ENCODE data around the gene COL3A1. TPM values are rescaled to one million over a fixed set of nuclear protein-coding genes. Genes with fewer than 3 reads are reported as not detected.

The COL3A1 gene
- total RNA-seq, 2 donors from 2014 or later: not detected

DNA sequence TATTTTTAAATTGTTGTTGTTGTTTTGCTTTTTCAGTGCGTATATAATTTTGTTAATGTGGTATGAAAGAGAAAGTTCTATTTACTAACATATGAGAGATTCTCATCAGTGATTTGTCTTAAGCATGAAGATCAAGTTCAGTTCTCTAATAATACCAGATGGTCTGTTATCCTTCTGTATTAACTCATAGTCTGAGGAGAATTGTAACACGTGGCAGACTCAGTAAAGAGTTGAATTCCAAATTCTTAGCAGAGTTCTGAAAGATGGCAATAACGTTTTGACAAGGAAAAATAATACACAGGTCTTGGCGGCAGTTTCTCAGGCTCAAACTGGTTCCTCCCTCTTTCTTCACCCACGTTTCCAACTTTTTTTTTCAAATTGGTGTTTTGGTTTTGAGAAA is 17.2 kb upstream of the COL3A1 start:
- TF ChIP-seq CTCF (conservative IDR thresholded peaks at IDR 0.05): no peak
- H3K27ac Mint-ChIP-seq: no peak overlapping the region
- no peak for DNase-seq
- no peak overlapping the region for H3K4me3 ChIP-seq (ENCODE audit: low read length)
- 73 to 76% methylated on average over 4 to 5 of the region's 5 CpGs for WGBS, 2 experiments (ENCODE audit: insufficient coverage in 1 of 2, insufficient read length in 1 of 2)
- no peak overlapping the region for H3K9ac ChIP-seq (ENCODE audit: extremely low read depth, low read length, poor library complexity, severe bottlenecking)
- H3K27me3 Mint-ChIP-seq (ENCODE audit: insufficient read depth): peaks cover 2% of the 10 kb centered on the region
- H3K36me3 ChIP-seq (ENCODE audit: control insufficient read depth, insufficient read depth, low read length): no peaks in the 10 kb centered on the region
- H3K4me1 ChIP-seq (ENCODE audit: control insufficient read depth, insufficient read depth, low read length): no peaks in the 10 kb centered on the region
- no peaks in the 10 kb centered on the region for H3K9me3 ChIP-seq (ENCODE audit: control insufficient read depth, low read length)
- H3K4me1 Mint-ChIP-seq: no peaks in the 10 kb centered on the region
- H3K4me3 Mint-ChIP-seq: no peak overlapping the region
- H3K36me3 Mint-ChIP-seq (ENCODE audit: low read depth): no peaks in the 10 kb centered on the region
- H3K9me3 Mint-ChIP-seq: no peaks in the 10 kb centered on the region
- no peaks in the 10 kb centered on the region for H3K27me3 ChIP-seq (ENCODE audit: control insufficient read depth, insufficient read depth, low read length, poor library complexity, severe bottlenecking)
- H3K27ac ChIP-seq (ENCODE audit: low read depth, low read length): no peak overlapping the region

DNA sequence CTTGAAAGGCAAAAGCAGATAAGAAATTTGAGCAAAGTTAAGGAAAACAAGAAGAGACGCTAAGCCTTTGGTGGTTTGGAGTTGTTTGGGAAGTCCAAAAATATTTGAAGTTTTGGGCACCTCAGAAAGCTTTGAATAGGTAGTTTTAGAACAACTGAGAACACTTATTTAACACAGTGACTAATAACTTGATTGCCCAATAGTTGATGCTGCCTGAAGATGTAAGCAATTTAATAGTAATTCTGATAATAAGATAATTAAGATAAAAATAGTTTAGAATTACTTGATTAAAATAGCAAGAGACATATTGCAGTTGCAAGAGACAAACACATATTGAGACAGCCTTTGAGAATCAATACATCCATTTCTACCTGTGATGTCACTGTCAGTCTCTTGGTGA is 16.5 kb upstream of the COL3A1 start:
- Histone ChIP-seq H3K27ac (ENCODE audit: low read depth, low read length) (no peak overlapping the region), H3K4me3 (ENCODE audit: low read length) (no peak overlapping the region), H3K27me3 (ENCODE audit: control insufficient read depth, insufficient read depth, low read length, poor library complexity, severe bottlenecking) (no peaks in the 10 kb centered on the region), H3K9me3 (ENCODE audit: control insufficient read depth, low read length) (no peaks in the 10 kb centered on the region), H3K4me1 (ENCODE audit: control insufficient read depth, insufficient read depth, low read length) (no peaks in the 10 kb centered on the region), H3K36me3 (ENCODE audit: control insufficient read depth, insufficient read depth, low read length) (no peaks in the 10 kb centered on the region), H3K9ac (ENCODE audit: extremely low read depth, low read length, poor library complexity, severe bottlenecking) (no peak overlapping the region)
- Mint-ChIP-seq H3K4me1 (no peaks in the 10 kb centered on the region), H3K9me3 (no peaks in the 10 kb centered on the region), H3K27ac (no peak overlapping the region), H3K4me3 (no peak overlapping the region), H3K36me3 (ENCODE audit: low read depth) (no peaks in the 10 kb centered on the region), H3K27me3 (ENCODE audit: insufficient read depth) (peaks cover 2% of the 10 kb centered on the region)
- 96% methylated on average over 1 of the region's 1 CpG; no CpG with 5 or more reads in 1 of the 2 experiments for WGBS, 2 experiments (ENCODE audit: insufficient coverage in 1 of 2, insufficient read length in 1 of 2)
- TF ChIP-seq CTCF (conservative IDR thresholded peaks at IDR 0.05): no peak
- no peak for DNase-seq

- Histone ChIP-seq H3K36me3 (ENCODE audit: control insufficient read depth, insufficient read depth, low read length) (no peaks in the 10 kb centered on the region), H3K9me3 (ENCODE audit: control insufficient read depth, low read length) (no peaks in the 10 kb centered on the region), H3K9ac (ENCODE audit: extremely low read depth, low read length, poor library complexity, severe bottlenecking) (no peak overlapping the region), H3K27ac (ENCODE audit: low read depth, low read length) (no peak overlapping the region), H3K27me3 (ENCODE audit: control insufficient read depth, insufficient read depth, low read length, poor library complexity, severe bottlenecking) (no peaks in the 10 kb centered on the region), H3K4me1 (ENCODE audit: control insufficient read depth, insufficient read depth, low read length) (no peaks in the 10 kb centered on the region), H3K4me3 (ENCODE audit: low read length) (no peak overlapping the region)
- WGBS, 2 experiments (ENCODE audit: insufficient coverage in 1 of 2, insufficient read length in 1 of 2): 82 to 84% methylated on average over 2 of the region's 3 CpGs
- DNase-seq: no peak
- Mint-ChIP-seq H3K27me3 (ENCODE audit: insufficient read depth) (no peaks in the 10 kb centered on the region), H3K9me3 (no peaks in the 10 kb centered on the region), H3K27ac (no peak overlapping the region), H3K36me3 (ENCODE audit: low read depth) (no peaks in the 10 kb centered on the region), H3K4me3 (no peak overlapping the region), H3K4me1 (no peaks in the 10 kb centered on the region)
- no peak for TF ChIP-seq CTCF (conservative IDR thresholded peaks at IDR 0.05)
Measured at GRCh38 chr2:188963741-188964140, 10.4 kb upstream of the COL3A1 start.

Measured in endodermal cell (in vitro differentiated cells).